Neutrophil (primary cell): ENCODE results near the gene BPHL.
"Not testable (repeated sequence)": the region's sequence is repeated elsewhere in the genome, so short reads cannot be mapped to it uniquely, and the experiment has no call there.

ENCODE experiments used
- H3K27ac ChIP-seq: fragments of 200-600 bp; sonication (generic); 2 replicates; pipeline ENCODE4 v1.5.1; 2016; ENCODE audit warnings: mild to moderate bottlenecking, moderate library complexity
- H3K27me3 ChIP-seq: fragments of 200-600 bp; sonication (generic); 2 replicates; pipeline ENCODE4 v1.6.0; 2016; ENCODE audit warnings: mild to moderate bottlenecking
- H3K36me3 ChIP-seq: fragments of 200-600 bp; sonication (generic); 2 replicates; pipeline ENCODE4 v1.5.1; 2017
- H3K4me1 ChIP-seq, 2 experiments: fragments of 200-600 bp in 1 of 2; sonication (generic) in 1 of 2; 1 replicate in 1 of 2; 2 replicates in 1 of 2; pipeline versions ENCODE4 v1.5.1 to v1.6.1; 2013 to 2016; ENCODE audit warnings: low read depth in 1 of 2, low read length in 1 of 2, mild to moderate bottlenecking in 1 of 2, moderate library complexity in 1 of 2; ENCODE audit not compliant: control insufficient read depth in 1 of 2, insufficient read depth in 1 of 2
- H3K4me3 ChIP-seq, 2 experiments: fragments of 200-600 bp in 1 of 2; sonication (generic) in 1 of 2; 1 replicate in 1 of 2; 2 replicates in 1 of 2; pipeline ENCODE4 v1.5.1; 2013 to 2016; ENCODE audit warnings: low read depth in 1 of 2, low read length in 1 of 2, mild to moderate bottlenecking in 1 of 2, moderate library complexity in 1 of 2
- H3K9me3 ChIP-seq: fragments of 200-600 bp; sonication (generic); 2 replicates; pipeline ENCODE4 v1.5.1; 2016
- CTCF ChIP-seq: fragments of 200-600 bp; sonication (generic); IDR thresholded peaks from 2 replicates; pipeline ENCODE4 v1.5.1; 2016; ENCODE audit warnings: antibody characterized with exemption

The BPHL gene

GRCh38 chr6:3196770-3197169 is 78.3 kb downstream of the BPHL start:
- Histone ChIP-seq H3K27ac (no peak overlapping the region), H3K4me3 (no peak overlapping the region), H3K27me3 (peaks cover 20% of the 10 kb centered on the region), H3K4me1 (no peaks in the 10 kb centered on the region), H3K36me3 (no peaks in the 10 kb centered on the region), H3K9me3 (no peaks in the 10 kb centered on the region)
- no peak for TF ChIP-seq CTCF

- peaks cover 27% of the 10 kb centered on the region for H3K27me3 ChIP-seq
- not testable (repeated sequence) for H3K36me3 ChIP-seq, H3K4me3 ChIP-seq, H3K4me1 ChIP-seq, H3K27ac ChIP-seq, H3K9me3 ChIP-seq
Observed at GRCh38 chr6:3197734-3198133, 79.2 kb downstream of the BPHL start.

- TF ChIP-seq CTCF: no peak
Observed at GRCh38 chr6:3199382-3199781, 80.9 kb downstream of the BPHL start.

GRCh38 chr6:3200682-3201081 is 82.2 kb downstream of the BPHL start:
- Histone ChIP-seq H3K27me3 (peaks cover 34% of the 10 kb centered on the region), H3K4me3 (no peak overlapping the region), H3K27ac (no peak overlapping the region), H3K36me3 (no peaks in the 10 kb centered on the region), H3K9me3 (no peaks in the 10 kb centered on the region), H3K4me1 (no peaks in the 10 kb centered on the region)
- TF ChIP-seq CTCF: no peak

More at GRCh38 chr6:3199382-3199781, 80.9 kb downstream of the BPHL start:
- Histone ChIP-seq H3K27me3 (peaks cover 34% of the 10 kb centered on the region), H3K4me1 (no peaks in the 10 kb centered on the region), H3K4me3 (no peak overlapping the region), H3K27ac (no peak overlapping the region), H3K9me3 (no peaks in the 10 kb centered on the region), H3K36me3 (no peaks in the 10 kb centered on the region)

- H3K36me3 ChIP-seq: no peaks in the 10 kb centered on the region
- H3K27me3 ChIP-seq: peaks cover 37% of the 10 kb centered on the region
- no peak overlapping the region for H3K27ac ChIP-seq
- TF ChIP-seq CTCF: no peak
- no peak overlapping the region for H3K4me3 ChIP-seq
- H3K4me1 ChIP-seq: no peaks in the 10 kb centered on the region
- no peaks in the 10 kb centered on the region for H3K9me3 ChIP-seq
Observed at GRCh38 chr6:3201388-3201787, 82.9 kb downstream of the BPHL start.
